GM23338 (cell line): Measurements from ENCODE around the gene COIL. TPM values are rescaled to one million over a fixed set of nuclear protein-coding genes. Genes with fewer than 3 reads are reported as not detected.

Source experiments
- ATAC-seq: fragments of 200-7000 bp; cut with Tn5 transposase; 3 replicates; pipeline ENCODE4 v1.9.1; 2020
- DNase-seq: peaks from one replicate; pipeline ENCODE4 v3.0.0-alpha.2; 2015; ENCODE audit warnings: low spot score
- H2AFZ ChIP-seq: fragments of 200-600 bp; sonication (generic); 2 replicates; pipeline ENCODE4 v1.8.0; 2016; ENCODE audit warnings: antibody characterized with exemption, mild to moderate bottlenecking, moderate library complexity
- H3F3A ChIP-seq: fragments of 200-600 bp; sonication (generic); replicated peaks from 2 replicates; pipeline ENCODE4 v1.8.0; 2017; ENCODE audit warnings: antibody characterized with exemption, mixed run types, low read depth
- H3K27ac ChIP-seq: fragments of 200-600 bp; sonication (generic); 2 replicates; pipeline ENCODE4 v1.6.1; 2016; ENCODE audit warnings: low read depth
- H3K27me3 ChIP-seq: fragments of 200-600 bp; sonication (generic); 2 replicates; pipeline ENCODE4 v1.8.0; 2016; ENCODE audit warnings: mild to moderate bottlenecking, mixed run types, moderate library complexity; ENCODE audit not compliant: insufficient read depth
- H3K36me3 ChIP-seq: fragments of 200-600 bp; sonication (generic); 2 replicates; pipeline ENCODE4 v1.8.0; 2016; ENCODE audit warnings: mild to moderate bottlenecking; ENCODE audit not compliant: insufficient read depth
- H3K4me1 ChIP-seq: fragments of 200-600 bp; sonication (generic); 2 replicates; pipeline ENCODE4 v1.8.0; 2016; ENCODE audit warnings: mild to moderate bottlenecking, moderate library complexity; ENCODE audit not compliant: insufficient read depth
- H3K4me2 ChIP-seq: fragments of 200-600 bp; sonication (generic); 2 replicates; pipeline ENCODE4 v1.7.1; 2017; ENCODE audit warnings: mixed run types
- H3K4me3 ChIP-seq: fragments of 200-600 bp; sonication (generic); 2 replicates; pipeline ENCODE4 v1.6.1; 2016; ENCODE audit warnings: mixed run types
- H3K79me2 ChIP-seq: fragments of 200-600 bp; sonication (generic); replicated peaks from 2 replicates; pipeline ENCODE4 v1.8.0; 2017; ENCODE audit warnings: mild to moderate bottlenecking; ENCODE audit not compliant: insufficient read depth
- H3K9me2 ChIP-seq: fragments of 200-600 bp; sonication (generic); 2 replicates; pipeline ENCODE4 v1.8.0; 2017; ENCODE audit not compliant: insufficient read depth
- H4K20me1 ChIP-seq: fragments of 200-600 bp; sonication (generic); replicated peaks from 2 replicates; pipeline ENCODE4 v1.8.0; 2017; ENCODE audit warnings: mild to moderate bottlenecking; ENCODE audit not compliant: insufficient read depth
- H3K27ac Mint-ChIP-seq: 2 replicates; pipeline ENCODE4 v1.8.0; 2020; ENCODE audit warnings: inconsistent platforms, mild to moderate bottlenecking, moderate library complexity, mixed read lengths
- H3K27me3 Mint-ChIP-seq: 3 replicates; pipeline ENCODE4 v1.8.0; 2022; ENCODE audit warnings: low read depth, mild to moderate bottlenecking, moderate library complexity, mixed read lengths, inconsistent platforms; ENCODE audit not compliant: insufficient read depth, poor library complexity
- H3K36me3 Mint-ChIP-seq: 3 replicates; pipeline ENCODE4 v1.8.0; 2021; ENCODE audit warnings: low read depth, mild to moderate bottlenecking, inconsistent platforms, moderate library complexity, mixed read lengths
- H3K4me1 Mint-ChIP-seq: 3 replicates; pipeline ENCODE4 v1.8.0; 2020; ENCODE audit warnings: mild to moderate bottlenecking, inconsistent platforms, mixed read lengths
- H3K4me3 Mint-ChIP-seq: 3 replicates; pipeline ENCODE4 v1.8.0; 2021; ENCODE audit warnings: moderate library complexity, mild to moderate bottlenecking, inconsistent platforms, mixed read lengths
- H3K9me3 Mint-ChIP-seq: 3 replicates; pipeline ENCODE4 v1.8.0; 2020; ENCODE audit warnings: moderate library complexity, mild to moderate bottlenecking, inconsistent platforms, mixed read lengths
- EZH2 ChIP-seq: fragments of 200-600 bp; sonication (generic); IDR thresholded peaks from one replicate; pipeline ENCODE4 v1.8.0; 2017; ENCODE audit warnings: antibody characterized with exemption, mild to moderate bottlenecking, low read depth; ENCODE audit not compliant: unreplicated experiment
- EZH2phosphoT487 ChIP-seq: fragments of 200-600 bp; sonication (generic); IDR thresholded peaks from one replicate; pipeline ENCODE4 v1.8.1; 2018; ENCODE audit warnings: antibody characterized with exemption; ENCODE audit not compliant: unreplicated experiment
- NANOG ChIP-seq: IDR thresholded peaks from 2 replicates; pipeline ENCODE4 v1.6.1; 2016; ENCODE audit warnings: antibody characterized with exemption, borderline replicate concordance
- POLR2AphosphoS5 ChIP-seq: IDR thresholded peaks from 2 replicates; pipeline ENCODE4 v1.6.1; 2016; ENCODE audit warnings: antibody characterized with exemption, low read depth
- REST ChIP-seq: IDR thresholded peaks from one replicate; pipeline ENCODE4 v1.6.1; 2018; ENCODE audit warnings: antibody characterized with exemption; ENCODE audit not compliant: unreplicated experiment
- STAT1 ChIP-seq: IDR thresholded peaks from one replicate; pipeline ENCODE4 v1.6.1; 2016; ENCODE audit warnings: antibody characterized with exemption; ENCODE audit not compliant: unreplicated experiment
- ZNF331 ChIP-seq: fragments of 250-450 bp; sonication (Bioruptor Pico); IDR thresholded peaks from 2 replicates; pipeline ENCODE4 v1.5.0; 2020; ENCODE audit warnings: low read depth, mild to moderate bottlenecking, moderate library complexity
- ZNF462 ChIP-seq: fragments of 250-450 bp; sonication (Bioruptor Pico); IDR thresholded peaks from 2 replicates; pipeline ENCODE4 v1.5.0; 2020; ENCODE audit warnings: mild to moderate bottlenecking, moderate library complexity
- polyA plus RNA-seq: library from polyadenylated mRNA; unstranded; fragments of >200 nt; fragmentation: Nextera tagmentation; extraction: Ambion mirVana; gene quantifications from 2 replicates; pipeline ENCODE4 v1.2.1, GENCODE V29; 2016
- total RNA-seq: library from RNA; depleted of rRNA; stranded (reverse); fragments of >200 nt; shearing (Covaris generic); gene quantifications from 2 replicates; pipeline ENCODE4 v1.2.3, GENCODE V29; 2014
- TF ChIP-seq, protein P1 (sequence below): IDR thresholded peaks from 2 replicates; pipeline ENCODE4 v1.6.1; 2016; ENCODE audit warnings: antibody characterized with exemption

Gene COIL
- total and polyA plus RNA-seq, 2 experiments from 2014 or later = 18.5 to 32.2 TPM

DNA sequence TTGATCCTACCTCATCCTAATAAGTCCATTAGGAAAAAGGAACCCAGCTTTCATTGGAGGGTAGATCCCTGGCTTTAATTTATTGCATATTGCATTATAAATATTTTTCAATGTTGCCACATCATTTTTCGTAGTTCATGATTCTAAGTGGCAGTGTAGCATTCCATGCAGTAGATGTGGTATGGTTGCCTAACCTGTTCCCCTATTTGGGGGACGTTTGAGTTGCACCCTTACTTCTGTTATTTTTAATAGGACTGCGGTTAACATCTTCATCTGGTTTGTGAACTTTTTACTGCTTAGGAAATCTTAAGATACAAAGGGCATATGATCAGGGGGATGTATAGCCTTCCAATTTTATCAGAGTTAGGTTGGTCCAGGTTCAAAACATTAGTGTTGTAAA is 22.5 kb upstream of the COIL start:
- no peaks in the 10 kb centered on the region; the same call in 1 of the 2 replicates for H3K36me3 ChIP-seq
- peaks cover 18% of the 10 kb centered on the region for H3K4me1 ChIP-seq
- no peak overlapping the region for H3K4me3 Mint-ChIP-seq
- H3K9me2 ChIP-seq = no peaks in the 10 kb centered on the region
- no peaks in the 10 kb centered on the region; the same call in 1 of the 2 replicates for H3F3A ChIP-seq
- H3K27ac Mint-ChIP-seq = no peak overlapping the region
- ATAC-seq (no peak), DNase-seq (no peak)
- no peaks in the 10 kb centered on the region for H3K9me3 Mint-ChIP-seq
- no peaks in the 10 kb centered on the region for H4K20me1 ChIP-seq
- H3K4me1 Mint-ChIP-seq = peaks cover 27% of the 10 kb centered on the region
- 0 out of 2 replicates have a peak, but pooled peaks cover 2% of the 10 kb centered on the region for H3K79me2 ChIP-seq
- no peak overlapping the region for H3K4me3 ChIP-seq
- H3K36me3 Mint-ChIP-seq = peaks cover 17% of the 10 kb centered on the region
- no peaks in the 10 kb centered on the region for H3K27me3 ChIP-seq
- peaks cover 8% of the 10 kb centered on the region for H3K27me3 Mint-ChIP-seq
- no peak overlapping the region for H3K4me2 ChIP-seq
- TF ChIP-seq STAT1 (no peak), EZH2 (no peak)
- no peak overlapping the region for H3K27ac ChIP-seq
- H2AFZ ChIP-seq = no peak overlapping the region

- H3K27ac ChIP-seq = no peak overlapping the region
- Mint-ChIP-seq H3K27me3 (peaks cover 8% of the 10 kb centered on the region), H3K27ac (0 out of 2 replicates have a peak overlapping the region, but pooled peaks have one; percentile 25), H3K4me1 (peaks cover 28% of the 10 kb centered on the region), H3K4me3 (no peak overlapping the region), H3K9me3 (no peaks in the 10 kb centered on the region), H3K36me3 (peaks cover 8% of the 10 kb centered on the region)
- peaks cover 20% of the 10 kb centered on the region for H3K4me1 ChIP-seq
- 0 out of 2 replicates have a peak, but pooled peaks cover 4% of the 10 kb centered on the region for H3K79me2 ChIP-seq
- DNase-seq = no peak
- ATAC-seq = peak; percentile 8; the same call in 1 of the 3 replicates
- no peak overlapping the region for H2AFZ ChIP-seq
- no peaks in the 10 kb centered on the region; the same call in 1 of the 2 replicates for H3K36me3 ChIP-seq
- H3F3A ChIP-seq = no peaks in the 10 kb centered on the region; the same call in 1 of the 2 replicates
- peak overlapping the region; percentile 55 for H3K4me2 ChIP-seq
- no peaks in the 10 kb centered on the region for H4K20me1 ChIP-seq
- H3K4me3 ChIP-seq = no peak overlapping the region
- H3K27me3 ChIP-seq = no peaks in the 10 kb centered on the region
- H3K9me2 ChIP-seq = no peaks in the 10 kb centered on the region
- TF ChIP-seq, protein P1, sequence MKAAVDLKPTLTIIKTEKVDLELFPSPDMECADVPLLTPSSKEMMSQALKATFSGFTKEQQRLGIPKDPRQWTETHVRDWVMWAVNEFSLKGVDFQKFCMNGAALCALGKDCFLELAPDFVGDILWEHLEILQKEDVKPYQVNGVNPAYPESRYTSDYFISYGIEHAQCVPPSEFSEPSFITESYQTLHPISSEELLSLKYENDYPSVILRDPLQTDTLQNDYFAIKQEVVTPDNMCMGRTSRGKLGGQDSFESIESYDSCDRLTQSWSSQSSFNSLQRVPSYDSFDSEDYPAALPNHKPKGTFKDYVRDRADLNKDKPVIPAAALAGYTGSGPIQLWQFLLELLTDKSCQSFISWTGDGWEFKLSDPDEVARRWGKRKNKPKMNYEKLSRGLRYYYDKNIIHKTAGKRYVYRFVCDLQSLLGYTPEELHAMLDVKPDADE = no peak
- TF ChIP-seq POLR2AphosphoS5 = no peak
- no peak for TF ChIP-seq REST
- no peak for TF ChIP-seq EZH2phosphoT487
- TF ChIP-seq ZNF331 (CRISPR knock-in tag) = no peak
- no peak for TF ChIP-seq STAT1
- no peak for TF ChIP-seq NANOG
- TF ChIP-seq ZNF462 (CRISPR knock-in tag) = no peak
These were observed 21.5 kb upstream of the COIL start for GRCh38 chr17:56982312-56982711.
